H54 (cell line): ENCODE measurements around the gene NCKAP5.
"Not testable (repeated sequence)": the region's sequence is repeated elsewhere in the genome, so short reads cannot be mapped to it uniquely, and the experiment has no call there.

Experiments
- DNase-seq: peaks from one replicate; pipeline ENCODE4 v3.0.0; 2011; ENCODE audit warnings: low spot score, mixed read lengths; ENCODE audit not compliant: insufficient read length
- FAIRE-seq: peaks from 3 replicates; lab custom pipeline; 2011; peaks lifted over from hg19 to GRCh38; lab: Jason Lieb, UNC
- POLR2A ChIP-seq: IDR thresholded peaks from 2 replicates; pipeline ENCODE4 v1.6.1; 2011; ENCODE audit warnings: low read depth, mild to moderate bottlenecking, low read length

NCKAP5 gene

GRCh38 chr2:133490411-133490980, 77.8 kb downstream of the NCKAP5 start:
- TF ChIP-seq POLR2A: no peak
- FAIRE-seq: no peak
- no peak for DNase-seq

- FAIRE-seq: no peak
Measured at GRCh38 chr2:133489641-133490410, 78.4 kb downstream of the NCKAP5 start.

GRCh38 chr2:133489146-133489545, 79.1 kb downstream of the NCKAP5 start:
- DNase-seq (no peak), FAIRE-seq (no peak)
- TF ChIP-seq POLR2A: no peak

More at GRCh38 chr2:133489641-133490410, 78.4 kb downstream of the NCKAP5 start:
- no peak for DNase-seq
- TF ChIP-seq POLR2A: no peak

GRCh38 chr2:133486771-133487191, 81.5 kb downstream of the NCKAP5 start:
- DNase-seq (no peak), FAIRE-seq (no peak)

GRCh38 chr2:133485868-133486267, 82.4 kb downstream of the NCKAP5 start:
- no peak for DNase-seq
- TF ChIP-seq POLR2A: no peak
- no peak for FAIRE-seq

More at GRCh38 chr2:133486771-133487191, 81.5 kb downstream of the NCKAP5 start:
- TF ChIP-seq POLR2A: no peak

GRCh38 chr2:133484784-133485183, 83.5 kb downstream of the NCKAP5 start:
- TF ChIP-seq POLR2A: no peak

GRCh38 chr2:133484106-133484505, 84.2 kb downstream of the NCKAP5 start:
- DNase-seq (no peak), FAIRE-seq (no peak)
- no peak for TF ChIP-seq POLR2A

More at GRCh38 chr2:133484784-133485183, 83.5 kb downstream of the NCKAP5 start:
- DNase-seq (no peak), FAIRE-seq (no peak)

- FAIRE-seq (no peak), DNase-seq (no peak)
- no peak for TF ChIP-seq POLR2A
Measured at GRCh38 chr2:133483181-133483580, 85.1 kb downstream of the NCKAP5 start.

GRCh38 chr2:133480707-133481429, 87.4 kb downstream of the NCKAP5 start:
- FAIRE-seq (no peak), DNase-seq (no peak)
- TF ChIP-seq POLR2A: no peak

- FAIRE-seq (no peak), DNase-seq (no peak)
- no peak for TF ChIP-seq POLR2A
Measured at GRCh38 chr2:133477616-133477990, 90.7 kb downstream of the NCKAP5 start.

- TF ChIP-seq POLR2A: no peak
- DNase-seq (no peak), FAIRE-seq (no peak)
Measured at GRCh38 chr2:133476931-133477615, 91.2 kb downstream of the NCKAP5 start.

- FAIRE-seq: no peak
- no peak for DNase-seq
- no peak for TF ChIP-seq POLR2A
Measured at GRCh38 chr2:133476286-133476685, 92.0 kb downstream of the NCKAP5 start.

GRCh38 chr2:133475610-133476009, 92.7 kb downstream of the NCKAP5 start:
- FAIRE-seq (no peak), DNase-seq (no peak)
- TF ChIP-seq POLR2A: no peak

GRCh38 chr2:133470446-133470845, 97.8 kb downstream of the NCKAP5 start:
- DNase-seq, FAIRE-seq: not testable (repeated sequence)
